ENCODE data around the gene PHKG1.
A peak's percentile ranks its signal among the peaks of the same experiment; 100 is the strongest.
"Not testable (repeated sequence)": the region's sequence is repeated elsewhere in the genome, so short reads cannot be mapped to it uniquely, and the experiment has no call there.

PHKG1 gene

GRCh38 chr7:56091591-56091990 is 1.2 kb downstream of the PHKG1 start:
- H3K4me1 ChIP-seq, result peaks cover 0 to 26% (median 7%) of the 10 kb centered on the region in 10 experiments; a peak in 10 of 20 replicates
- no peaks in the 10 kb centered on the region for H3K9me3 ChIP-seq (replicated peaks in 1 of 11)
- TF ChIP-seq Cebpa-rat (IDR thresholded peaks at IDR 0.05), result no peak
- H4K20me1 ChIP-seq, result peaks cover 0 to 20% (median 0%) of the 10 kb centered on the region in 11 experiments; a peak in 5 of 22 replicates
- H3K36me3 ChIP-seq, result peaks cover 18 to 49% (median 29%) of the 10 kb centered on the region in 11 experiments; a peak in 21 of 22 replicates
- H3K9ac ChIP-seq, result no peak overlapping the region
- H3K4me3 ChIP-seq, result no peak overlapping the region
- H3K27ac ChIP-seq, result no peak overlapping the region
- no peak overlapping the region for H3K4me2 ChIP-seq
- no peaks in the 10 kb centered on the region for H3K27me3 ChIP-seq

GRCh38 chr7:56087445-56087844 is 5.3 kb downstream of the PHKG1 start:
- H3K36me3 ChIP-seq, result peaks cover 15 to 64% (median 35%) of the 10 kb centered on the region in 11 experiments
- no peak overlapping the region for H3K4me3 ChIP-seq
- H3K4me1 ChIP-seq, result peaks cover 0 to 49% (median 28%) of the 10 kb centered on the region in 10 experiments; a peak in 15 of 20 replicates
- H3K27me3 ChIP-seq, result no peaks in the 10 kb centered on the region
- H3K27ac ChIP-seq, result no peak overlapping the region
- H3K9me3 ChIP-seq (replicated peaks in 1 of 11), result no peaks in the 10 kb centered on the region
- no peak overlapping the region for H3K9ac ChIP-seq
- peaks cover 0 to 12% (median 0%) of the 10 kb centered on the region in 11 experiments; a peak in 3 of 22 replicates for H4K20me1 ChIP-seq
- no peak for TF ChIP-seq Cebpa-rat (IDR thresholded peaks at IDR 0.05)
- no peak overlapping the region for H3K4me2 ChIP-seq

- Histone ChIP-seq H3K4me3 (no peak overlapping the region), H4K20me1 (peaks cover 0 to 13% (median 0%) of the 10 kb centered on the region in 11 experiments; a peak in 3 of 22 replicates), H3K27ac (no peak overlapping the region), H3K9me3 (replicated peaks in 1 of 11) (no peaks in the 10 kb centered on the region), H3K27me3 (no peaks in the 10 kb centered on the region), H3K9ac (no peak overlapping the region), H3K36me3 (peaks cover 20 to 70% (median 40%) of the 10 kb centered on the region in 11 experiments), H3K4me2 (no peak overlapping the region), H3K4me1 (peaks cover 0 to 54% (median 33%) of the 10 kb centered on the region in 10 experiments; a peak in 15 of 20 replicates)
- no peak for TF ChIP-seq Cebpa-rat (IDR thresholded peaks at IDR 0.05)
Measured at GRCh38 chr7:56086761-56087160, 6.0 kb downstream of the PHKG1 start.

- H3K27ac ChIP-seq, result peak overlapping the region in 4 of 11 experiments; percentile 30 to 46 (median 40); a peak in 6 of 22 replicates
- peaks cover 0 to 28% (median 0%) of the 10 kb centered on the region in 11 experiments; a peak in 9 of 22 replicates for H4K20me1 ChIP-seq
- peak overlapping the region in 3 of 11 experiments; percentile 9 to 52 (median 40); a peak in 3 of 22 replicates for H3K9ac ChIP-seq
- no peak for TF ChIP-seq Cebpa-rat (IDR thresholded peaks at IDR 0.05)
- H3K4me3 ChIP-seq, result no peak overlapping the region
- no peaks in the 10 kb centered on the region for H3K9me3 ChIP-seq (replicated peaks in 1 of 11)
- H3K27me3 ChIP-seq, result no peaks in the 10 kb centered on the region
- peaks cover 22 to 77% (median 63%) of the 10 kb centered on the region in 10 experiments for H3K4me1 ChIP-seq
- peaks cover 40 to 77% (median 54%) of the 10 kb centered on the region in 11 experiments for H3K36me3 ChIP-seq
- peak overlapping the region in 8 of 11 experiments; percentile 30 to 86 (median 70); a peak in 16 of 22 replicates for H3K4me2 ChIP-seq
Measured at GRCh38 chr7:56083150-56083785, 9.5 kb downstream of the PHKG1 start.

- Histone ChIP-seq H3K36me3 (peaks cover 38 to 76% (median 54%) of the 10 kb centered on the region in 11 experiments), H3K4me2 (peak overlapping the region in 5 of 11 experiments; percentile 12 to 86 (median 75); a peak in 6 of 22 replicates), H3K27me3 (no peaks in the 10 kb centered on the region), H3K9me3 (replicated peaks in 1 of 11) (no peaks in the 10 kb centered on the region), H3K9ac (no peak overlapping the region), H3K4me1 (peaks cover 22 to 85% (median 68%) of the 10 kb centered on the region in 10 experiments), H3K27ac (peak overlapping the region in 2 of 11 experiments; percentile 4 to 28; a peak in 2 of 22 replicates), H4K20me1 (peaks cover 0 to 30% (median 0%) of the 10 kb centered on the region in 11 experiments; a peak in 9 of 22 replicates), H3K4me3 (no peak overlapping the region)
- TF ChIP-seq Cebpa-rat (IDR thresholded peaks at IDR 0.05), result no peak
Measured at GRCh38 chr7:56081626-56082340, 11.0 kb downstream of the PHKG1 start.

GRCh38 chr7:56080726-56081435 is 11.9 kb downstream of the PHKG1 start:
- H3K4me2 ChIP-seq, result peak overlapping the region in 9 of 11 experiments; percentile 58 to 91 (median 68); a peak in 14 of 22 replicates
- H3K4me3 ChIP-seq; H3K9me3 ChIP-seq (replicated peaks in 1 of 11); H3K27me3 ChIP-seq; H3K9ac ChIP-seq: not testable (repeated sequence)
- H3K4me1 ChIP-seq, result peaks cover 22 to 84% (median 68%) of the 10 kb centered on the region in 10 experiments
- peaks cover 0 to 30% (median 0%) of the 10 kb centered on the region in 11 experiments; a peak in 9 of 22 replicates for H4K20me1 ChIP-seq
- H3K27ac ChIP-seq, result peak overlapping the region in 7 of 11 experiments; percentile 34 to 63 (median 47); a peak in 7 of 22 replicates
- peaks cover 43 to 76% (median 56%) of the 10 kb centered on the region in 11 experiments for H3K36me3 ChIP-seq

- H4K20me1 ChIP-seq, result peaks cover 0 to 30% (median 0%) of the 10 kb centered on the region in 11 experiments; a peak in 8 of 22 replicates
- peaks cover 51 to 79% (median 59%) of the 10 kb centered on the region in 11 experiments for H3K36me3 ChIP-seq
- TF ChIP-seq Cebpa-rat (IDR thresholded peaks at IDR 0.05), result no peak
- peaks cover 22 to 71% (median 61%) of the 10 kb centered on the region in 10 experiments for H3K4me1 ChIP-seq
- no peaks in the 10 kb centered on the region for H3K9me3 ChIP-seq (replicated peaks in 1 of 11)
- H3K4me3 ChIP-seq, result no peak overlapping the region; a peak in 2 of 20 replicates
- H3K27me3 ChIP-seq, result no peaks in the 10 kb centered on the region
- H3K27ac ChIP-seq, result peak overlapping the region; percentile 11 to 63 (median 43); a peak in 18 of 22 replicates
- H3K9ac ChIP-seq, result peak overlapping the region in 8 of 11 experiments; percentile 3 to 56 (median 44); a peak in 13 of 22 replicates
- H3K4me2 ChIP-seq, result peak overlapping the region; percentile 48 to 91 (median 68)
Measured at GRCh38 chr7:56079450-56080185, 13.1 kb downstream of the PHKG1 start.

- Histone ChIP-seq H3K4me1 (peaks cover 22 to 57% (median 47%) of the 10 kb centered on the region in 10 experiments), H3K27me3 (no peaks in the 10 kb centered on the region), H3K36me3 (peaks cover 59 to 87% (median 69%) of the 10 kb centered on the region in 11 experiments), H3K4me3 (no peak overlapping the region), H3K4me2 (peak overlapping the region in 9 of 11 experiments; percentile 52 to 91 (median 68); a peak in 12 of 22 replicates), H3K9ac (peak overlapping the region in 3 of 11 experiments; percentile 13 to 42 (median 27); a peak in 1 of 22 replicates), H3K9me3 (replicated peaks in 1 of 11) (no peaks in the 10 kb centered on the region), H3K27ac (peak overlapping the region in 2 of 11 experiments; percentile 47 to 53; a peak in 3 of 22 replicates), H4K20me1 (peaks cover 0 to 44% (median 10%) of the 10 kb centered on the region in 11 experiments; a peak in 10 of 22 replicates)
- TF ChIP-seq Cebpa-rat (IDR thresholded peaks at IDR 0.05), result no peak
Measured at GRCh38 chr7:56078196-56078595, 14.6 kb downstream of the PHKG1 start.

All from BLaER1 treated with 17β-estradiol and CSF1 and Interleukin-3, amounts not matched to agents 10 nM and 100 nM (cell line).